Posterior vena cava (tissue), 2 donors: Measurements from ENCODE around the gene CADPS2. TPM values are rescaled to one million over a fixed set of nuclear protein-coding genes. Genes with fewer than 3 reads are reported as not detected.

ENCODE experiments used
- DNase-seq: peaks from one replicate; pipeline ENCODE4 v3.0.0-alpha.2; 2020; ENCODE audit warnings: low spot score
- intact Hi-C, 2 donors: fragments of 100-400 bp; cut with DNase I; formaldehyde crosslinking; loops; one replicate each; pipeline versions ENCODE4 v1.14.1 to v1.14.2; 2022 to 2023
- total RNA-seq, 2 donors: library from RNA; stranded (reverse); fragmentation: NEBNext Ultra II Directional; extraction: Animal tissue kit (Norgen Biotek cat#: 25700); gene quantifications; one replicate each; pipeline ENCODE4 v1.2.1, GENCODE V29; 2021
- donor health status: DM: yes; HTN: yes; CAD: no.
- donor health status: DM: yes; HTN: yes; CAD: no.

Gene CADPS2
- total RNA-seq, 2 donors from 2014 or later: 15.6 to 19.1 TPM

GRCh38 chr7:122632238-122632637, 254.0 kb downstream of the CADPS2 start:
- intact Hi-C loops: no loop called here
- no peak for DNase-seq

GRCh38 chr7:122629412-122629953, 256.8 kb downstream of the CADPS2 start:
- intact Hi-C loops: no loop called here
- DNase-seq: no peak

GRCh38 chr7:122628651-122629411, 257.4 kb downstream of the CADPS2 start:
- intact Hi-C loops: no loop called here

GRCh38 chr7:122626785-122627184, 259.5 kb downstream of the CADPS2 start:
- intact Hi-C loops: no loop called here
- DNase-seq: no peak

More at GRCh38 chr7:122628651-122629411, 257.4 kb downstream of the CADPS2 start:
- DNase-seq: no peak

- DNase-seq: no peak
- intact Hi-C loops: no loop called here
Measured at GRCh38 chr7:122622682-122623081, 263.6 kb downstream of the CADPS2 start.

- intact Hi-C loops: no loop called here
- no peak for DNase-seq
Measured at GRCh38 chr7:122619664-122620063, 266.6 kb downstream of the CADPS2 start.

- intact Hi-C loops: no loop called here
- DNase-seq: no peak
Measured at GRCh38 chr7:122618585-122619189, 267.6 kb downstream of the CADPS2 start.

- intact Hi-C loops: no loop called here
- DNase-seq: no peak
Measured at GRCh38 chr7:122616951-122617350, 269.3 kb downstream of the CADPS2 start.

GRCh38 chr7:122605929-122606328, 280.3 kb downstream of the CADPS2 start:
- DNase-seq: no peak
- intact Hi-C loops: no loop called here

GRCh38 chr7:122604251-122604650, 282.0 kb downstream of the CADPS2 start:
- DNase-seq: no peak
- intact Hi-C loops: no loop called here

- intact Hi-C loops: no loop called here
- no peak for DNase-seq
Measured at GRCh38 chr7:122602800-122603199, 283.5 kb downstream of the CADPS2 start.

GRCh38 chr7:122600630-122601029, 285.6 kb downstream of the CADPS2 start:
- no peak for DNase-seq
- intact Hi-C loops: no loop called here

- intact Hi-C loops: no loop called here
- no peak for DNase-seq
Measured at GRCh38 chr7:122600042-122600441, 286.2 kb downstream of the CADPS2 start.

GRCh38 chr7:122597277-122597676, 289.0 kb downstream of the CADPS2 start:
- DNase-seq: no peak
- intact Hi-C loops: no loop called here

- DNase-seq: no peak
- intact Hi-C loops: no loop called here
Measured at GRCh38 chr7:122595885-122596284, 290.4 kb downstream of the CADPS2 start.

GRCh38 chr7:122588621-122589020, 297.6 kb downstream of the CADPS2 start:
- DNase-seq: no peak
- intact Hi-C loops: no loop called here

- intact Hi-C loops: no loop called here
- DNase-seq: no peak
Measured at GRCh38 chr7:122584676-122585251, 301.5 kb downstream of the CADPS2 start.

GRCh38 chr7:122578350-122578749, 307.9 kb downstream of the CADPS2 start:
- intact Hi-C loops: no loop called here
- no peak for DNase-seq

- DNase-seq: no peak
- intact Hi-C loops: no loop called here
Measured at GRCh38 chr7:122577449-122578003, 308.7 kb downstream of the CADPS2 start.

GRCh38 chr7:122572706-122573105, 313.6 kb downstream of the CADPS2 start:
- intact Hi-C loops: no loop called here
- no peak for DNase-seq
